ENCODE data around the gene DAPK1.

Gene DAPK1

DNA sequence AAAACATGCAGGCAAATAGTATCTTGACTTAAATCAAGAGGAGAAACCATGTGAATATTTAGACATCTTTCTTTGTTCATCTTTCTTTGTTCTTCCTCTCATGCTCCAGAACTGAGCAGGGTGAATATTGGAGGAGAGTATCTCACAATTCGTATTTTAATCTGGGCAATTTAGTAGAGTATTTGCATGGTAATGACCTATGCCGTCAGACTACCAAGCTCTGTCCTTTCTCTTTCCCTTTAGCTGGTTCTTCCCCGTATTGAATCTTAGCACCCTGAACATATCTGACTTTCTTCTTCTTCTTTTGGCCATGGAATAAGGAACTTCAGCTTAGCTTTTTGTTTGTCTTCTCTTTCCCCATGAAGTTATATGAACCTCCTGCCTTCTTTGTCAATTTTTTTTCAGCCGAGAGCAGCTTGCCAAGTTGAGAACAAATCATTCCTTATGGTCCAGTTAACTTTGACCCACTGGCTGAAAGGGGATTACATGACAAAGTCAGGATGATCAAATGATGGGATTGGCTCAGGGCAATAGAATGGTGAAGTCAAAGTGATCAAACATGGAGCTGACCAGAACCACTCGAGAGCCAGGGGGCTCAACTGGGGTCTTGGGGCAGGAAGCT lies 95.8 kb downstream of the DAPK1 start:
- no peak for DNase-seq (ENCODE audit: extremely low spot score)
- TF ChIP-seq, protein P1, sequence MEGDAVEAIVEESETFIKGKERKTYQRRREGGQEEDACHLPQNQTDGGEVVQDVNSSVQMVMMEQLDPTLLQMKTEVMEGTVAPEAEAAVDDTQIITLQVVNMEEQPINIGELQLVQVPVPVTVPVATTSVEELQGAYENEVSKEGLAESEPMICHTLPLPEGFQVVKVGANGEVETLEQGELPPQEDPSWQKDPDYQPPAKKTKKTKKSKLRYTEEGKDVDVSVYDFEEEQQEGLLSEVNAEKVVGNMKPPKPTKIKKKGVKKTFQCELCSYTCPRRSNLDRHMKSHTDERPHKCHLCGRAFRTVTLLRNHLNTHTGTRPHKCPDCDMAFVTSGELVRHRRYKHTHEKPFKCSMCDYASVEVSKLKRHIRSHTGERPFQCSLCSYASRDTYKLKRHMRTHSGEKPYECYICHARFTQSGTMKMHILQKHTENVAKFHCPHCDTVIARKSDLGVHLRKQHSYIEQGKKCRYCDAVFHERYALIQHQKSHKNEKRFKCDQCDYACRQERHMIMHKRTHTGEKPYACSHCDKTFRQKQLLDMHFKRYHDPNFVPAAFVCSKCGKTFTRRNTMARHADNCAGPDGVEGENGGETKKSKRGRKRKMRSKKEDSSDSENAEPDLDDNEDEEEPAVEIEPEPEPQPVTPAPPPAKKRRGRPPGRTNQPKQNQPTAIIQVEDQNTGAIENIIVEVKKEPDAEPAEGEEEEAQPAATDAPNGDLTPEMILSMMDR (IDR thresholded peaks at IDR 0.05; ENCODE audit: control extremely low read depth, extremely low read depth, low read depth, missing control alignments): no peak
- CTCF ChIA-PET: interaction anchor here (1.5 to 4.1 kb wide), 5 partner anchors 8 to 24 kb away, joined by 4 to 23 read pairs (median 6); no protein-coding TSS in a partner anchor
- POLR2A ChIA-PET: no interaction called here

DNA sequence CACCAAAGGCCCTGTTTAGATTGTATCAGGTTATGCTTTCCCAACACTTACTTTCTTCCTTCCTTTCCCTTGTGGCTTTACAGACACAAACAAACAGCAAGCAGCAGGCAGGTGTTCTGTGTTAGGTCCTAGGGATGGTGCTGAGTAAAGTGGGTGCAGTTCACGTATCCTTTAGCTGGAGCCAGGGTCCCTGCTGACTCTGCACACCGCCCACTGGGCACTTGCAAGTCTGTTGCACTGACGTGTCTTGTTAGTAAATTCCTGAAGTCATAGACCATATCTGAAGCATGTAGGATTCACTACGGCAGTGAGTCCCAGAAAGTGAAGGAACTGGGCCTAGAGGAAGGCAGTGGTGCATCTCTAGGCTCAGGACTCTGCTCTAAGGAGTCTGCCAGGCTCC lies 96.5 kb downstream of the DAPK1 start:
- no peak for DNase-seq (ENCODE audit: extremely low spot score)
- TF ChIP-seq, protein P1 (IDR thresholded peaks at IDR 0.05; ENCODE audit: control extremely low read depth, extremely low read depth, low read depth, missing control alignments): no peak
- ChIA-PET POLR2A (no interaction called here), CTCF (interaction anchor here (1.5 to 4.1 kb wide), 4 partner anchors 8 to 23 kb away, joined by 4 to 23 read pairs (median 8); no protein-coding TSS in a partner anchor)

DNA sequence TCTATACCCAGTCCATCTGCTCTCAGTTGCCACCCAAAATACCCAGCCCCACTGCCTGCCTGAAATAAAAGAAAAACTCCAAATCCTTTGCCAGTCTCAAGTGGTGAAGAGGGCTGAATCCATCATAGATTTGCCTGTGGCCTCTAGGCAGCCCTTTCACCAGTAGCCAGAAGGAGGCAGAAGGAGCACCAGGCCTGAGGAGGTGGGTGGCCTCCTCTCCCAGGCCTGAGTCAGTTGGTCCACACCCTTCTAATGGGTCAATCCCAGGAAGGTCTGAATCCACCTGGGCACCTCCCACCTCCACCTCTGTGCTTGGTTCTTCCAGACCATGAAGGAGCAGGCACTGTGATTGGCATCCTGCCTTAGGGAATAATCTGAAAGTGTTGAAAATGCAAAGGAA lies 97.0 kb downstream of the DAPK1 start:
- no peak for DNase-seq (ENCODE audit: extremely low spot score)
- POLR2A ChIA-PET: no interaction called here
- CTCF ChIA-PET: interaction anchor here (2.0 to 4.1 kb wide), 2 partner anchors 7 to 22 kb away, joined by 6 to 23 read pairs; no protein-coding TSS in a partner anchor
- TF ChIP-seq, protein P1 (IDR thresholded peaks at IDR 0.05; ENCODE audit: control extremely low read depth, extremely low read depth, low read depth, missing control alignments): no peak

DNA sequence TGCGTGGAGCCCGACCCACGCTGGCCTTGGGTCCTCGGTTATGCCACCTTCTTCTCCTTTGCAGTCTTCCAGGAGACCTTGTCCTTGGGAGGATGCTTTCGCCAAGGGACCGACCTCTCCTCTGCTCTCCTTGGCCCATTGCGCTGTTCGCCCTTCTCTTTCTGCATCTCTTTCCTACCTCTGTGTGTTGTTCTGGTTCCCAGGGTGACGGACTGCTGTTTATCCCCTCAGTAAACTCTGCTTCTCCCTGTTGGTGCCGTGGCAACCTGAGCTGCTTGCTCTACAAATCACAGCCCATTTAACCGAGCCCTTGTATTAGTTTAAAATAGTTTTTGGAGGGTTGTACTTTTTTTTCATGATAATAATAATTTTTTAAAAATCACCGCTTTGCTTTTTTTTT lies 97.9 kb downstream of the DAPK1 start:
- CTCF ChIA-PET: interaction anchor here (1.0 to 2.5 kb wide), 3 partner anchors 12 to 21 kb away, joined by 4 to 7 read pairs (median 6); no protein-coding TSS in a partner anchor
- TF ChIP-seq, protein P1 (IDR thresholded peaks at IDR 0.05; ENCODE audit: control extremely low read depth, extremely low read depth, low read depth, missing control alignments): no peak
- POLR2A ChIA-PET: no interaction called here
- DNase-seq (ENCODE audit: extremely low spot score): no peak

DNA sequence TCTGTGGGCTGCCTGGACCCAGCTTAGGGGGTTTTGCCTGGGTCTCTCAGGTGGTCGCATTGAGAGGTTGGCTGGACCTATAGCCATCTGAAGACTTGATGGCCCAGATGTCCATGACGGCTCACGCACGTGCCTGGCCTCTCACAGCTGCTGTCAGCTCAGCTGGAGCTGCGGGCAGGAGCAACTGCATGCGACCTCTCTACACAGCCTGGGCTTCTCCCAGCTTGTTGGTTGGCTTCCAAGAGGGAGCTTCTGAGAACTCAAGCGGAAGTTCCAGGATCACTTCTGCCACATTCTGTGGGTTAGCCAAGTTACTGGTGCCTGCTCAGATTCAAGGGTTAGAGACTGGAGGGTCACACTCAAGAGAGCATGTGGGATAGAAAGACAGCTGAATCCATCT lies 99.2 kb downstream of the DAPK1 start:
- DNase-seq (ENCODE audit: extremely low spot score): no peak
- TF ChIP-seq, protein P1 (IDR thresholded peaks at IDR 0.05; ENCODE audit: control extremely low read depth, extremely low read depth, low read depth, missing control alignments): no peak
- ChIA-PET CTCF (interaction anchor here (1.2 to 2.5 kb wide), 2 partner anchors 9 to 13 kb away, joined by 5 to 7 read pairs; no protein-coding TSS in a partner anchor), POLR2A (interaction anchor here (0.6 kb wide), 1 partner anchor 257 kb away, joined by 8 read pairs; no protein-coding TSS in a partner anchor)

DNA sequence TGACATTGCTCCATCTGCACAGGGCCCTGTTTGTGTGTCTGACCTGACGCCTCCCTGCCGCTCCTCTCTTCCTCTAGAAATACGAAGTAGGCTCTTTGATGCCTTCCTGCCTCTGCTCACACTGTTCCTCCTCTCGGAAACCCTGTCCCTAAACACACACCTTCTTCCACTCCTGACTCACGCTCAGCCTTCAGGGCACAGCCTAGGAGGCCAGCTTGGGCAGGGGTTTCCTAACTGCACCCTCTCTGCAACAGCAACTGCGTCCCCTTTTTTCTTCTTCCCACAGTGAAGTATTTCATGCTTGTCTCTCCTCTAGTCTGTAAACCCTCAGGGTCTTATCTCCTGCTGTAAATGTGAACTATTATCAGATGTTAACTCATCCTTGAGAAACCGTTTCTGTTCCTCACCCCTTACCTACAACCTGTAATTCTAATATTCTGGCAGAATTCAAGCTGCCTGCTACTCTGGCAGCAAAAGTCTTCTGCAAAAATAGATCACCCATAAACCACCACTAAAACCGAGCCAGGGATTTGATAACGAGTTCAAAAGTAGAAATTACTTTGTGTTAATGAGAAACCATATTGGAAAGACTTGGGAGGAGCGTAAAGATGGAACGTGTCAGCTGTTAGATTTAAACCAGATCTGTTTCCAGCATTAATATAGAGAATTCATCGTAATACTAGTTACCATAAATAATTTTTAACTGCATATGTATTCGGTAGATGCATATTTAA lies 100.2 kb downstream of the DAPK1 start:
- POLR2A ChIA-PET: no interaction called here

More for the DNA sequence above, 100.2 kb downstream of the DAPK1 start:
- DNase-seq (ENCODE audit: extremely low spot score): no peak
- CTCF ChIA-PET: interaction anchor here (1.2 to 2.5 kb wide), 2 partner anchors 10 to 14 kb away, joined by 5 to 7 read pairs; no protein-coding TSS in a partner anchor
- TF ChIP-seq, protein P1 (IDR thresholded peaks at IDR 0.05; ENCODE audit: control extremely low read depth, extremely low read depth, low read depth, missing control alignments): no peak
